HUES64 (cell line): Measurements from ENCODE around the gene ADGRB3.

Source experiments
- H3K27ac ChIP-seq: 2 replicates; pipeline ENCODE4 v1.7.0; 2013; ENCODE audit warnings: low read depth, low read length, inconsistent platforms
- H3K27me3 ChIP-seq: 2 replicates; pipeline ENCODE4 v1.6.1; 2013; ENCODE audit warnings: mild to moderate bottlenecking, low read length; ENCODE audit not compliant: insufficient read depth
- H3K36me3 ChIP-seq: 2 replicates; pipeline ENCODE4 v1.6.1; 2013; ENCODE audit warnings: mild to moderate bottlenecking, low read length; ENCODE audit not compliant: insufficient read depth
- H3K4me1 ChIP-seq: 2 replicates; pipeline ENCODE4 v1.6.1; 2013; ENCODE audit warnings: mild to moderate bottlenecking, low read length, moderate library complexity; ENCODE audit not compliant: insufficient read depth
- H3K4me3 ChIP-seq: 2 replicates; pipeline ENCODE4 v1.5.1; 2013; ENCODE audit warnings: mild to moderate bottlenecking, low read length, moderate library complexity
- H3K9ac ChIP-seq: 2 replicates; pipeline ENCODE4 v1.6.1; 2013; ENCODE audit warnings: mild to moderate bottlenecking, low read depth, low read length
- H3K9me3 ChIP-seq: 2 replicates; pipeline ENCODE4 v1.6.1; 2013; ENCODE audit warnings: low read depth, low read length; ENCODE audit not compliant: insufficient read depth
- WGBS: fragments of 150-250, 120-280 bp; methylation state at CpG from one replicate; pipeline ENCODE4 v1.1.7; 2013; ENCODE audit warnings: missing lambda C conversion rate; 5-methylcytosine and 5-hydroxymethylcytosine counted together

ADGRB3 gene

DNA sequence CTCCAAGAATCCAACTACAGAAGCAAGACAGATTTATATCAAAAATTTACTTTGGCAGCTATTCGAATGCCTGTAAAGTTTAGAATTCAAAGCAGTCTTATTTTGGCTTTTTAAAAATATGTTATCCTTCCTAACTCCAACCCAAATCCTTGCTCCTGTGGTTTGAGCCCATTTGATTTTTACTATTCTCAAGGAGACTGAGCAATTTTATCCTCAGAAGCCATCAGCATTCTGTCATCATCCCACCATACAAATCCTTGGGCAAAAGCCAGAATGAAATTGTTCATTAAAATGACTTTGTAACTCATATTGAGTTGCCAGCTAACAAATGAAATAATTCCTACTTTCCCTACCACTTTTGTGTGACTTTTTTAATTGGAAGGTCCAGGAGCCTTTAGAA, 392.8 kb downstream of the ADGRB3 start:
- H3K36me3 ChIP-seq: no peaks in the 10 kb centered on the region
- no peak overlapping the region for H3K9ac ChIP-seq
- H3K27me3 ChIP-seq: no peaks in the 10 kb centered on the region
- H3K27ac ChIP-seq: no peak overlapping the region
- H3K4me1 ChIP-seq: no peaks in the 10 kb centered on the region
- WGBS: 100% methylated on average over 1 of the region's 1 CpG
- no peaks in the 10 kb centered on the region for H3K9me3 ChIP-seq
- no peak overlapping the region for H3K4me3 ChIP-seq

GRCh38 chr6:69038841-69039240, 403.8 kb downstream of the ADGRB3 start:
- Histone ChIP-seq H3K27ac (no peak overlapping the region), H3K36me3 (no peaks in the 10 kb centered on the region), H3K9me3 (no peaks in the 10 kb centered on the region)

GRCh38 chr6:69042297-69042696, 407.2 kb downstream of the ADGRB3 start:
- H3K36me3 ChIP-seq: no peaks in the 10 kb centered on the region
- no peaks in the 10 kb centered on the region for H3K4me1 ChIP-seq
- no peaks in the 10 kb centered on the region for H3K27me3 ChIP-seq
- no peaks in the 10 kb centered on the region for H3K9me3 ChIP-seq
- H3K27ac ChIP-seq: no peak overlapping the region
- no peak overlapping the region for H3K4me3 ChIP-seq
- 93% methylated on average over 2 of the region's 3 CpGs for WGBS
- no peak overlapping the region for H3K9ac ChIP-seq

More at GRCh38 chr6:69038841-69039240, 403.8 kb downstream of the ADGRB3 start:
- H3K27me3 ChIP-seq: no peaks in the 10 kb centered on the region
- H3K9ac ChIP-seq: no peak overlapping the region
- no peaks in the 10 kb centered on the region for H3K4me1 ChIP-seq
- no peak overlapping the region for H3K4me3 ChIP-seq

DNA sequence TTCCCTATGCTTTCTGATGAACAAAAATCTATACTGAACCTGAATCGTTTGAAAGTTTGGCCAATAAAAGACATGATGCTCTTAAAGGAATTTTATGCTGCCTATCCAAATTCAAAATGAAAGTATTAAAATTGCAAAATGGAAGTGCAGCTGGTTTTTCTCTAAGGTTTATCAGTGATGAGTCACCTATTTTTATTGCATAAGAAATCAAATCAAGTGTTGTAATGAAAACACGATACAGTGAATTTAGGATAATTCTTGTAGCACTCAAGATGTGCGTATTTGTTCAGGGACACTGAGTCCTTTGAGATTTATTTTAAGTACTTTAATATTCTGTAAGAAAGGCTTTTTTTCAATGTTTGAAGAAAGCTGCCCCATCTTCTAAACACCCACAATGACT, 409.5 kb downstream of the ADGRB3 start:
- no peak overlapping the region for H3K9ac ChIP-seq
- 98% methylated on average over 3 of the region's 3 CpGs for WGBS
- H3K4me3 ChIP-seq: no peak overlapping the region
- H3K4me1 ChIP-seq: no peaks in the 10 kb centered on the region
- no peaks in the 10 kb centered on the region for H3K36me3 ChIP-seq
- H3K27me3 ChIP-seq: no peaks in the 10 kb centered on the region
- H3K27ac ChIP-seq: no peak overlapping the region
- H3K9me3 ChIP-seq: no peaks in the 10 kb centered on the region

DNA sequence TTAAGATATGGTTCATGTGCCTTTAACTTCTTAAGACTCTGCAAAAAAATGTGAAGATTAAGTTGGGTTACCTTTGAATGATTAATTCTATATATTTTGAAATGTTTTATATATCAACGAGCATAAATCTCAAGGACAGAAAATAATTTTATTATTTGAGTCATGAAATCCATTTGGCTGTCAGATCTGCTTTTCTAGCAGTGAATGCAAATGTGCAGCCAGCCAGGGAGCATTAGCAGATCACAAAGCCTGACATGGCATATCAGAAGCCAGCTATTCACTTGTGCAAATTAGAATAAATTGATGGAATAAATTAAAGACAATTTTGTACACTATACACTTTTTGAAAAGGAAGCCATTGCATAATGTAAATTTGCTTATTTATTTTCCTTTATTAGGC, 424.3 kb downstream of the ADGRB3 start:
- Histone ChIP-seq H3K9me3 (no peaks in the 10 kb centered on the region), H3K4me1 (no peaks in the 10 kb centered on the region), H3K4me3 (no peak overlapping the region), H3K27ac (no peak overlapping the region), H3K9ac (no peak overlapping the region), H3K36me3 (no peaks in the 10 kb centered on the region), H3K27me3 (no peaks in the 10 kb centered on the region)
- no CpG with 5 or more reads among the region's 1 CpG for WGBS

DNA sequence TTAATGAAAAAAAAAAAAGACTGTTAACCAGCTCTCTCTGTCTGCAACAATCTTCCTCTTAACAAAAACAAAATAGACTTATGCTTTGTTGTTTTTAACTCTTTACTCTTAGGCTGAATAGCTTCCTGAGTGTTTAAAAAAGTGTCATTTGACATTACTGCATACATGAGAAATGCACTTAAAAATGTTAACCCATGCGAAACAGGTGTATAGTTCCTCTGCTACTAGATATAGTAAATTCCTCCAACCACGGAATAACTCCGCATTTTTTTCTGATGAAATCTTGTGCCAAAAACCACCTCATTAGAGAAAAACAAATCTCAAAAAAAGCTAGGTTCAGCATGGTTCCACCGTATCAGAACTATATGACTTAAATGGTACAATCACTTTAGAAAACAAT, 426.0 kb downstream of the ADGRB3 start:
- Histone ChIP-seq H3K9ac (no peak overlapping the region), H3K36me3 (no peaks in the 10 kb centered on the region), H3K4me3 (no peak overlapping the region), H3K27me3 (no peaks in the 10 kb centered on the region), H3K4me1 (no peaks in the 10 kb centered on the region), H3K27ac (no peak overlapping the region), H3K9me3 (no peaks in the 10 kb centered on the region)
- WGBS: 97% methylated on average over 3 of the region's 4 CpGs

DNA sequence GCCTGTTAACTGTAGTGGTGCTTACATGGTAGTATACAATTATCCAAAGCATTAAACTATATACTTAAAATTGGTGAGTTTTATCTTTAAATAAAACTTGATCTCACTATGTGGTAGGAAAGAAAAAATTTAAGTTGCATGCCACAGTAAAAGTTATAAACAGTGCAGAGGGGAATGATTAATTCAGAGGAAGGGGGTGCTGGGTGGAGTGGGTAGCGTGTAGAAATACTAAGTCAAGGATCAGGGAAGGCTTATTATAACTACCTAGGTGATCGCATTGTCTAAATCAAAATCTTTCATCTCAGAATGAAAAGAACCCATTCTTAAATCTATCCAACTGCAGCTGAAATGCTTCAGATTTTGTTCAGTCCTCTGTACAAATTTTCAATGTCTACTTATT, 428.3 kb downstream of the ADGRB3 start:
- Histone ChIP-seq H3K4me1 (no peaks in the 10 kb centered on the region), H3K4me3 (no peak overlapping the region), H3K27ac (no peak overlapping the region), H3K36me3 (no peaks in the 10 kb centered on the region), H3K9ac (no peak overlapping the region), H3K9me3 (no peaks in the 10 kb centered on the region), H3K27me3 (no peaks in the 10 kb centered on the region)
- WGBS: 95% methylated on average over 2 of the region's 2 CpGs

DNA sequence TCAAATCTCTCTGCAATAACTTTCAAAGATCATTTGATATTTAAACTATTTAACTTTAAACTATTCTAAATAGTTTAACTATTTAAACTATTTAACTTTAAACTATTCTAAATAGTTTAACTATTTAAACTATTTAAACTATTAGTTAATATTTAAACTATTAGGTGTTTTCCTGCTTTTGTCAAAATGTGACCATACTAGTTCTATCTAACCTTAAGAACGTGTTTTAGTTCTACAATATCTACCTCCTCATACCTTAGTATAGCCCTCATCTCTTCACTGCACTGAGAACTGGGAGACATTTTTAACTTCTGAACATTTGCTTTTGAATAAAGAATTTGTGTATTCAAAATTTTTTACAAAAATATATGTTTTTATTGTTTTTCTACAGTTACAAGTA, 429.1 kb downstream of the ADGRB3 start:
- no peaks in the 10 kb centered on the region for H3K9me3 ChIP-seq
- H3K27ac ChIP-seq: no peak overlapping the region

DNA sequence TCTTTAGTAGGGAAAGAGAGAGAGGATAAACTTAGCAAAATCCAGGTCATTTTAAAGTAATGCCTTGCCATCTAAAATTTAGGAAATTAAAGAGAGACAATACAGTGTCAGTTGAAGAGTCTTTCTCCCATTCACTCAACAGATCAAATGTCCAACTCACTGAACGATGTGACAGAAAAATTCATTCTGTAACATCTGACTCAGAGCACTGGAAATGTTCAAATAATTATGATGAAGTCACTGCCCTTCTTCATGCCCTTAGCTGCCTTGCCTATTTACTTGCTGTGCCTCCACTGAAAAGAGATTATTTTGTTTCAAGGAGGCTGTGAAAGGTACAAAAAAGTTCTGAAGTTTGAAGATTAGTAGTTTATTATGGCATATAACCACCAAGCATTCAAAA, 434.8 kb downstream of the ADGRB3 start:
- no peak overlapping the region for H3K27ac ChIP-seq
- no peaks in the 10 kb centered on the region for H3K36me3 ChIP-seq
- no peaks in the 10 kb centered on the region for H3K27me3 ChIP-seq
- H3K9me3 ChIP-seq: no peaks in the 10 kb centered on the region
- H3K4me3 ChIP-seq: no peak overlapping the region
- H3K9ac ChIP-seq: no peak overlapping the region
- no peaks in the 10 kb centered on the region for H3K4me1 ChIP-seq
- WGBS: 86% methylated on average over 1 of the region's 1 CpG

More for the DNA sequence above, 429.1 kb downstream of the ADGRB3 start:
- H3K27me3 ChIP-seq: no peaks in the 10 kb centered on the region
- H3K9ac ChIP-seq: no peak overlapping the region
- H3K4me3 ChIP-seq: no peak overlapping the region
- 81% methylated on average over 1 of the region's 1 CpG for WGBS
- H3K4me1 ChIP-seq: no peaks in the 10 kb centered on the region
- H3K36me3 ChIP-seq: no peaks in the 10 kb centered on the region

DNA sequence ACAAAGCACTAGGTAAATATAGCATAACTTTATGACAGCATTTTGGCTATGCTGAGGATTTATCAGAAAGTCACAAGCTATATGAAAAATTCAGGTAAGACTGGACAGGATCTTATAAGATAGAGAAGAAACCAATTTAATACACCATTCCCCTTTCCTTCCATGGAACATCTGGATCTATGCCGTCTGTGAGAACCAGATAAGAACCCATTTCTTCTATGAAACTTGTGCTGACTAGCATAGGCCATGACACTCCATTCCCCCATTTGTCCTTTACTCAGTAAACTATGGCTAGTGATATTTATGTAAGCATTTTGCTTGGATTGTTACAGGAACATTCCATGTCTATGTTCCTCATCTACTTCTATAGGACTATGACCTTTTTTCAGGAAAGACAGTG, 437.7 kb downstream of the ADGRB3 start:
- Histone ChIP-seq H3K27ac (no peak overlapping the region), H3K4me3 (no peak overlapping the region), H3K36me3 (no peaks in the 10 kb centered on the region), H3K27me3 (no peaks in the 10 kb centered on the region), H3K9me3 (no peaks in the 10 kb centered on the region), H3K9ac (no peak overlapping the region), H3K4me1 (no peaks in the 10 kb centered on the region)
- 92% methylated on average over 1 of the region's 1 CpG for WGBS

GRCh38 chr6:69084746-69085335, 449.8 kb downstream of the ADGRB3 start:
- WGBS: 98% methylated on average over 4 of the region's 4 CpGs
- Histone ChIP-seq H3K9ac (no peak overlapping the region), H3K4me3 (no peak overlapping the region), H3K27ac (no peak overlapping the region), H3K36me3 (no peaks in the 10 kb centered on the region), H3K27me3 (no peaks in the 10 kb centered on the region), H3K9me3 (no peaks in the 10 kb centered on the region), H3K4me1 (no peaks in the 10 kb centered on the region)

DNA sequence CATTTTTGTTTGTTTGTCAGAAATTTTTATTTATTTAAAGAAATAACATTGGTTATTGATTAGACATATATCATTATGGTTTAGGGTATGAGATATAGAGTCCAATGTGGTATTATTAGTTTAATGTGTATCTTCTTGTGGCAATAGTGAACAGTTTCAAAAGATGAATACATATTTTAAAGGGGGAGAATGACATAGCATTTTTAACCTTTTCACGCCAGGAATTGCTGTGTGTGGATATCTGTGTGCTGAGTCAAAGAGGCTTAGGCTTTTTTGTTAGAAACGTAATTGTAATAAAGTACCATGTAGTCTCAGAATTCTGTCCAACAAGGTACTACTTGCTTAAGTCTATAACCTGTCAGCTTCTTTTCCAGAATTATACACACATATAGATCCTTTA, 451.6 kb downstream of the ADGRB3 start:
- H3K9me3 ChIP-seq: no peaks in the 10 kb centered on the region
- H3K36me3 ChIP-seq: no peaks in the 10 kb centered on the region
- no peaks in the 10 kb centered on the region for H3K27me3 ChIP-seq
- no peak overlapping the region for H3K4me3 ChIP-seq
- H3K4me1 ChIP-seq: no peaks in the 10 kb centered on the region
- WGBS: 97% methylated on average over 2 of the region's 2 CpGs
- no peak overlapping the region for H3K9ac ChIP-seq
- no peak overlapping the region for H3K27ac ChIP-seq
